Testis (tissue), 2 donors: ENCODE results near the gene KRT74.

ENCODE experiments used
- CTCF ChIP-seq, 3 experiments: fragments of 450-650 bp in 2 of 3; fragments of 200-600 bp in 1 of 3; sonication (generic) in 1 of 3; IDR thresholded peaks; one replicate each; pipeline ENCODE4 v1.5.1; 2016 to 2019; ENCODE audit warnings: antibody characterized with exemption in 3 of 3, mild to moderate bottlenecking in 2 of 3, moderate library complexity in 1 of 3
- POLR2A ChIP-seq: fragments of 450-650 bp; IDR thresholded peaks from one replicate; pipeline ENCODE4 v1.6.1; 2017; ENCODE audit warnings: antibody characterized with exemption, mild to moderate bottlenecking, moderate library complexity

- TF ChIP-seq POLR2A (no peak), CTCF (IDR thresholded peaks at IDR 0.05) (no peak)
Measured at GRCh38 chr12:52600475-52600874, 26.8 kb upstream of the KRT74 start.
